ENCODE measurements around the gene NCDN.

NCDN gene

GRCh38 chr1:35589516-35590427 lies 32.2 kb downstream of the NCDN start:
- DNase-seq (ENCODE audit: extremely low read depth in 1 of 2, low read depth in 1 of 2): no peak

- no peak for DNase-seq (ENCODE audit: extremely low read depth in 1 of 2, low read depth in 1 of 2)
These were observed 33.0 kb downstream of the NCDN start for GRCh38 chr1:35590476-35591040.

- no peak for DNase-seq (ENCODE audit: extremely low read depth in 1 of 2, low read depth in 1 of 2)
These were observed 33.6 kb downstream of the NCDN start for GRCh38 chr1:35591211-35591610.

- no peak for DNase-seq (ENCODE audit: extremely low read depth in 1 of 2, low read depth in 1 of 2)
These were observed 35.6 kb downstream of the NCDN start for GRCh38 chr1:35592991-35593769.

GRCh38 chr1:35594005-35594760 lies 36.6 kb downstream of the NCDN start:
- no peak for DNase-seq (ENCODE audit: extremely low read depth in 1 of 2, low read depth in 1 of 2)

GRCh38 chr1:35595684-35596083 lies 38.1 kb downstream of the NCDN start:
- DNase-seq (ENCODE audit: extremely low read depth in 1 of 2, low read depth in 1 of 2): no peak

- no peak for DNase-seq (ENCODE audit: extremely low read depth in 1 of 2, low read depth in 1 of 2)
These were observed 40.3 kb downstream of the NCDN start for GRCh38 chr1:35597870-35598269.

GRCh38 chr1:35598895-35599294 lies 41.3 kb downstream of the NCDN start:
- DNase-seq (ENCODE audit: extremely low read depth in 1 of 2, low read depth in 1 of 2): no peak

- no peak for DNase-seq (ENCODE audit: extremely low read depth in 1 of 2, low read depth in 1 of 2)
These were observed 41.8 kb downstream of the NCDN start for GRCh38 chr1:35599411-35599810.

- no peak for DNase-seq (ENCODE audit: extremely low read depth in 1 of 2, low read depth in 1 of 2)
These were observed 43.0 kb downstream of the NCDN start for GRCh38 chr1:35600593-35600992.

GRCh38 chr1:35603468-35603867 lies 45.9 kb downstream of the NCDN start:
- DNase-seq (ENCODE audit: extremely low read depth in 1 of 2, low read depth in 1 of 2): no peak

GRCh38 chr1:35603941-35604340 lies 46.3 kb downstream of the NCDN start:
- no peak for DNase-seq (ENCODE audit: extremely low read depth in 1 of 2, low read depth in 1 of 2)

- no peak for DNase-seq (ENCODE audit: extremely low read depth in 1 of 2, low read depth in 1 of 2)
These were observed 47.7 kb downstream of the NCDN start for GRCh38 chr1:35605071-35605866.

GRCh38 chr1:35605867-35606182 lies 48.2 kb downstream of the NCDN start:
- no peak for DNase-seq (ENCODE audit: extremely low read depth in 1 of 2, low read depth in 1 of 2)

- DNase-seq (ENCODE audit: extremely low read depth in 1 of 2, low read depth in 1 of 2): no peak
These were observed 54.1 kb downstream of the NCDN start for GRCh38 chr1:35611655-35612054.

- DNase-seq (ENCODE audit: extremely low read depth in 1 of 2, low read depth in 1 of 2): no peak
These were observed 57.8 kb downstream of the NCDN start for GRCh38 chr1:35615440-35615839.
